Measurements from ENCODE around the gene CNBP.
A peak's percentile ranks its signal among the peaks of the same experiment; 100 is the strongest.
"Not testable (repeated sequence)": the region's sequence is repeated elsewhere in the genome, so short reads cannot be mapped to it uniquely, and the experiment has no call there.

The CNBP gene

DNA sequence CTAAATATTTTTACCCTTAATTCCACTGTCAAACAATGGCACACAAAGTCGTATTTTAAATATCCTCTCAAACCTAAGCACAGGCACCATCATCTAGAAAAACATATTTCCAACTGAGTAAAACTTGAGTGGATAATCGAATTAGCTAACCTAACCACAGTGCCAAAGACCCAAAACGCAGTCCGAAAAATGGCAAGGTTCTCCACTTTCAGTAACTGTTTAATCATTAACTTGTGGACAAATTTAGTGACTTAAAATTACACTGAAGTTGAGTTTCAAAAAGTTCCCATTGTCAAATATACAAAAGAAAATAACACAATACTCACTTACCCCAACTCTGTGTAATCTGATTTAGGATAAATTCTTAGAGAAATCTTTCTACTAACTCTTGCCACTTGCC lies 10.0 kb downstream of the CNBP start:
- H3K4me1 Mint-ChIP-seq (ENCODE audit: low read depth): peaks cover 47% of the 10 kb centered on the region
- H3K9me3 Mint-ChIP-seq: no peaks in the 10 kb centered on the region
- intact Hi-C loops (cut with micrococcal nuclease): no loop called here
- no peaks in the 10 kb centered on the region for H3K27me3 Mint-ChIP-seq
- peaks cover 96% of the 10 kb centered on the region for H3K36me3 Mint-ChIP-seq (ENCODE audit: low read depth)
- H3K27ac Mint-ChIP-seq: no peak overlapping the region
- no peak overlapping the region for H3K4me3 Mint-ChIP-seq

DNA sequence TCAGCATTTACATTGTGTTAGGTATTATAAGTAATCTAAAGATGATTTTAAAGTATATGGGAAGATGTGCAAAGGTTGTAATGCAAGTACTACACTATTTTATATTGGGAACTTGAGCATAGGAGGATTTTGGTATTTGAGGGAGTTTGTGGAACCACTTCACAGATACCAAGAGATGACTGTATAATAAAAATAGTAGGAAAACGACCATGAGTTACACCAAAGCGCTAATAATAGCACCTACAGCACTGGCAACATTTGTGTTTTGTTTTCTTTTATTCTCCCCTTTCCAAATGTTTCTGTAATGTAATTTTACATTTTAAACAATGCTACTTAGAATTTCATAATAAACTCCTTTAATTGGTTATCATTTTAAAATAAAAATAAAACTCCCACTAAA lies 10.5 kb downstream of the CNBP start:
- peaks cover 96% of the 10 kb centered on the region for H3K36me3 Mint-ChIP-seq (ENCODE audit: low read depth)
- no peak overlapping the region for H3K27ac Mint-ChIP-seq
- H3K4me3 Mint-ChIP-seq: no peak overlapping the region
- no peaks in the 10 kb centered on the region for H3K27me3 Mint-ChIP-seq
- H3K9me3 Mint-ChIP-seq: no peaks in the 10 kb centered on the region
- peaks cover 47% of the 10 kb centered on the region for H3K4me1 Mint-ChIP-seq (ENCODE audit: low read depth)
- intact Hi-C loops (cut with micrococcal nuclease): no loop called here

DNA sequence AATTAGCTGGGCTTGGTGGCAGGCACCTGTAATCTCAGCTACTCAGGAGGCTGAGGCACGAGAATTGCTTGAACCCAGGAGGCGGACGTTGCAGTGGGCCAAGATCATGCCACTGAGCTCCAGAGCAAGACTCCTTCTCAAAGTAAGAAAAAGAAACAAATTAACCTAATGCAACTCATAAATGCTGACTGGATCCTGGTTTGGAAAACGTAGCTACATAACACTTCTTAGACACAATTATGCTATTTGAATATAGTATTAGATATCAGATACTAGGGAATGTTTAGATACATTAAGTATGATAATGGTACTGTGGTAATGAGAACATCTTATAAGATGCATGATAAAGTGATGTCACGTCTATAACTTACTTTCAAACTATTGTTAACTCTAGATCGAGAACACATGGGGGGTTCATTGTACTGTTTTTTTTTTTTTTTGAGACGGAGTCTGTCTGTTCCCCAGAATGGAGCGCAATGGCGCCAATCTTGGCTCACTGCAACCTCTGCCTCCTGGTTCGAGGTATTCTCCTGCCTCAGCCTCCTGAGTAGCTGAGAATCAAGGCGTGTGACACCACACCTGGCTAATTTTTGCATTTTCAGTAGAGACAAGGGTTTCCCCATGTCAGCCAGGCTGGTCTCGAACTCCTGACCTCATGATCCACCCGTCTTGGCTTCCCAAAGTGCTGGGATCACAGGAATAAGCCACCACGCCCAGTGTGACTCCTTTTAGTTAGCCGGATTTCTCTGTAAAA lies 16.9 kb downstream of the CNBP start:
- peaks cover 45% of the 10 kb centered on the region for H3K4me1 Mint-ChIP-seq (ENCODE audit: low read depth)
- no peaks in the 10 kb centered on the region for H3K9me3 Mint-ChIP-seq
- no peak overlapping the region for H3K4me3 Mint-ChIP-seq
- peaks cover 88% of the 10 kb centered on the region for H3K36me3 Mint-ChIP-seq (ENCODE audit: low read depth)
- H3K27ac Mint-ChIP-seq: no peak overlapping the region
- intact Hi-C loops (cut with micrococcal nuclease): no loop called here
- H3K27me3 Mint-ChIP-seq: no peaks in the 10 kb centered on the region

DNA sequence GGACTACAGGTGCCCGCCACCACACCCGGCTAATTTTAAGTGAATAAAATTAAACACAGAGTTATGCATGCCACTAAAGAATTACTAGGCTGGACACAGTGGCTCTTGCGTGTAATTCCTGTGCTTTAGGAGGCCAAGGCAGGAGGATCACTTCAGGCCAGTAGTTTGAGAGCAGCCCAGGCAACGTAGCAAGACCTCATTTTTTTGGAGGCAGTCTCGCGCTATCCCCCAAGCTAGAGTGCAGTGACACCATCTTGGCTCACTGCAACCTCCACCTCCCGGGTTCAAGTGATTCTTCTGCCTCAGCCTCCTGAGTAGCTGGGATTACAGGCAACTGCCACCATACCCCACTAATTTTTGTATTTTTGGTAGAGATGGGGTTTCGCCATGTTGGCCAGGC lies 18.1 kb downstream of the CNBP start:
- H3K4me1 Mint-ChIP-seq (ENCODE audit: low read depth): peaks cover 38% of the 10 kb centered on the region
- H3K9me3 Mint-ChIP-seq; H3K4me3 Mint-ChIP-seq; H3K27me3 Mint-ChIP-seq; intact Hi-C loops (cut with micrococcal nuclease); H3K27ac Mint-ChIP-seq: not testable (repeated sequence)
- peaks cover 87% of the 10 kb centered on the region for H3K36me3 Mint-ChIP-seq (ENCODE audit: low read depth)

DNA sequence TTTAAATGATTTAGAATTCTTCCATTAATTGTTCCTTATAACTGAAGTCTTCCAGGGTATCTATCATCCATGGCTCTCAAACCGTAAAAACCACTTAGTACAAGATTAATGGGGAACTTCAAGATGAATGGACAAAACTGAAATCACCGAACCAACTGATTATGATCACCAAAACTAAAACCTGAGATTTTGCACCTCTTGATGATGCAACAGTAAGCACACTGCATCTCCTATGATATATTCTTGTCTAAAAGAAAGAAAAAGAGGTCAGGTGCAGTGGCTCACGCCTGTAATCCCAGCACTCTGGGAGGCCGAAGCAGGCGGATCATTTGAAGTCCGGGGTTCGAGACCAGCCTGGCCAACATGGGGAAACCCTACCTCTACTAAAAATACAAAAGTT lies 19.2 kb downstream of the CNBP start:
- Mint-ChIP-seq H3K4me1 (ENCODE audit: low read depth) (peaks cover 44% of the 10 kb centered on the region), H3K36me3 (ENCODE audit: low read depth) (peaks cover 79% of the 10 kb centered on the region), H3K4me3 (no peak overlapping the region), H3K27ac (no peak overlapping the region), H3K27me3 (no peaks in the 10 kb centered on the region), H3K9me3 (no peaks in the 10 kb centered on the region)
- intact Hi-C loops (cut with micrococcal nuclease): no loop called here

DNA sequence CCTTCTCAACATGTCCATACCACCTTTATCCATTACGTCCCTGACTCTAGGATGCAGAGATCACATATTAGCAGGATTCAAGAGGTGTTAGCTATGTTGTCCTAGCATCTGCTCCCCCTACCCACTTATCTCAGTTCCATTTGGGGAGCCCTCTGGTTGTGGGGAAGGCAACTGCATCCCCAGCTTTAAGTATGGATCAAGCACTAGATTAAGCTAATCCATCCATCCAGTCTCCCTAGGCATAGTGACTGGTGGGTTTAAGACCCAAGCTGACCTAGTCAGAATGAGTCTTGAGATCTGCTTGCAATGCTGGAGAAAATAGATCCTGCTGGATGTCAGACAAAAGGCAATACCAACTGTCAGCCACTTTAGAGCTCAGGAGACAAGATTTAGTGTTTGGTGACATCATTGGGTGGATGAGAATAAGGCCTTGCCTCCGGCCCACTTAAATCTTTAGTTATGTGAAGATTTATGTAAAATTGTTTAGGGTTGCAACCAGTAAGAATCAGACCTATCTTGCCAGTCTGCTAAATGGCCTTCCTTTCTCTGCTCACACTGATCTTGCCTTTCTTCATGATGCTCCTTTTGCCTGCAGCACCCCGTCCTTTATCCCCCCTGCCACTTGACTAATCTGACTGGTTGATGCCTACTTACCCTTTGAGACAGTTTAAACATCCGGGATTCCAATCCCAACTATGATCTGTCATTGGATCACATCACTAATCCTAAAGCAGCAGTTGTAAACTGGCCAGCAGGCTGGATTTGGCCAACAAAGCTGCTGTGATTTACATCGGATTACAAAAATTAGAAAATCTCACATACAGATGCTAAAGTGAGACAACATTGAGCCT lies 20.7 kb downstream of the CNBP start:
- Mint-ChIP-seq H3K4me1 (ENCODE audit: low read depth) (peaks cover 50% of the 10 kb centered on the region), H3K4me3 (peak overlapping the region; percentile 97), H3K9me3 (no peaks in the 10 kb centered on the region), H3K36me3 (ENCODE audit: low read depth) (peaks cover 77% of the 10 kb centered on the region), H3K27ac (peak overlapping the region; percentile 100), H3K27me3 (no peaks in the 10 kb centered on the region)
- intact Hi-C loops (cut with micrococcal nuclease): no loop called here

DNA sequence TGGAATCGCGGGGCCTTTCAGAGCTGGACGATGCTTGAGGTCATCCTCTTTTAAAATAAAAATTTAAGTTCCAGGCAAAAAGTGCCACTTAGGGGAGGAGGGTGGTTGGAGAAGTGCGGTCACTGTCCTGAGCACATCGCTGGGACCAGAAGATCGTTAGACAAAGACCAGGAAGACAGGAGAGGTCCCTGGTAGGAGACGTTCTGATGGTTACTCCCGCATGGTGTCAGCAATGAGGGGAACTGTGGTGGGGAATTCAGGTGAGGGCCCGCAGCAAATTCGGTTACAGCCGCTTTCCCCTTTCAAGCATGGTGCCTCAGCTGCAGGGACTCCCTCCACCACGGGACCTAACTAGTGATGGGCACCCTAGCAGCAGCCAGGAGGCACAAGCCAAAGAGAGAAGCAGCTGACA lies 21.8 kb downstream of the CNBP start:
- Mint-ChIP-seq H3K4me3 (peak overlapping the region; percentile 97), H3K27ac (peak overlapping the region; percentile 100), H3K4me1 (ENCODE audit: low read depth) (peaks cover 49% of the 10 kb centered on the region), H3K9me3 (no peaks in the 10 kb centered on the region), H3K27me3 (no peaks in the 10 kb centered on the region), H3K36me3 (ENCODE audit: low read depth) (peaks cover 76% of the 10 kb centered on the region)
- intact Hi-C loops (cut with micrococcal nuclease): loop anchor here (1.0 kb wide), 1 partner anchor 87 kb away; the partner anchor contains the start of gene COPG1

DNA sequence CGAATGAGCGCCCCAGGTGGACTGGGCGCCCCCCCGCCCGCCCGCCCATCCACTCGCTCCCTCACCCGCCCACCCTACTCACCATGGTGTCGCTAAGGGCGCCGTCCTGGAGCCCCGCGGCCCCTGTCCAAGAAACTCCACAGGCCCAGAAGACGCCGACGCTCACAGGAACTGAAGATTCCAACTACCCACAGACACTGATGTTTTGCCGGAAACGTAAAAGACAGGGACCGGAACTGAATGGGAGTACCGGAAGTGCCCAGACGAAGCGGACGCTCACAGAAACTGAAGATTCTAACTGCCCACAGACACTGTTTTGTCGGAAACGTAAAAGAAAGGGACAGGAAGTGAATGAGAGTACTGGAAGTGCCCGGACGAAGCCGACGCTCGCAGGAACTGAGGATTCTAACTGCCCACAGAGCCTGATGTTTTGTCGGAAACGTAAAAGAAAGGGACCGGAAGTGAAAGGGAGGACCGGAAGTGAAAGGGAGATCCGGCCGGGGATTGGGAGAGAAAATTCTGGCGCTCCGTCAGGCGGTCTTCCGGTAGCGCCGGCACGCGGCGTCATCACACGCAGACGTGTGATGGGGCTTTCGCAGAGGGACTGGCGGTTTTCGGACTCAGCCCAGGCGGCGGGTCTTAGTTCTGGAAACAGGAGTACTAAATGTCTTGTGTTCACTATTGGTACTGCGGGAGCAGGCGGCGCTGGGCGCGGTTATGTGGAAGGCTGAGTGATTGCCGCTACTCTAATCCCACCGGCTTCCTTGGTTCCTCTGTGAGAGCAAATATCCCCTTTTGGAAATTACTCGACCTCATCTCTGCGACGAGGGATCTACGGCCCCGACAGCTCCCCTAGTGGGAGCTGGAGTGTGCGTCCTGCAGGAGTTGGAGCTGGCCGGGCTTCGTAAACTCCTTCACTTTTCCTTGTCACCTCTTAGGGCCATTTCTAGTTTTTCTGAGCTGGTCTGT lies 22.5 kb downstream of the CNBP start, which contains the start of gene ISY1:
Gene ISY1, minus strand, starts transcription at position 173 of the 969 bp plus-strand sequence. Its CDS starts 88 bp downstream, at position 85.
- Mint-ChIP-seq H3K36me3 (ENCODE audit: low read depth) (peaks cover 76% of the 10 kb centered on the region), H3K27me3 (no peaks in the 10 kb centered on the region), H3K4me3 (peak within 1 kb of the TSS; percentile 97), H3K4me1 (ENCODE audit: low read depth) (peaks cover 42% of the 10 kb centered on the region), H3K27ac (peak within 1 kb of the TSS; percentile 100), H3K9me3 (no peaks in the 10 kb centered on the region)
- intact Hi-C loops (cut with micrococcal nuclease): loop anchor here (1.0 kb wide), 1 partner anchor 88 kb away; the partner anchor contains the start of gene COPG1

DNA sequence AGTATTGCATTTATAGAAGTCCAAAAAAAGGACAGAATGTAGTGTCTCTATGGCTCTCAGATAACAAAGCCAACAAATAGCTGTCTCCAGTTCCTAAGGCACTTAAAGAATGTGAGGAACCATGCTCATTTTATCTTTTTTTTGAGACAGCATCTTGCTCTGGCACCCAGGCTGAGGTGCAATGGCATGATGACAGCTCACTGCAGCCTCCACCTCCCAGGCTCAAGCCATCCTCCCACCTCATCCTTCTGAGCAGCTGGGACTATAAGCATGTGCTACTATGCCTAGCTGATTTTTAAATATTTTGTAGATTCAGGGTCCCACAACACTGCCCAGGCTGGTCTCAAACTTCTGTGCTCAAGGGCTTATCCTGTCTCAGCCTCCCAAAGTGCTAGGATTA lies 38.9 kb downstream of the CNBP start:
- Mint-ChIP-seq H3K36me3 (ENCODE audit: low read depth) (peaks cover 86% of the 10 kb centered on the region), H3K27ac (no peak overlapping the region), H3K4me1 (ENCODE audit: low read depth) (no peaks in the 10 kb centered on the region), H3K9me3 (no peaks in the 10 kb centered on the region), H3K27me3 (no peaks in the 10 kb centered on the region), H3K4me3 (no peak overlapping the region)
- intact Hi-C loops (cut with micrococcal nuclease): no loop called here

DNA sequence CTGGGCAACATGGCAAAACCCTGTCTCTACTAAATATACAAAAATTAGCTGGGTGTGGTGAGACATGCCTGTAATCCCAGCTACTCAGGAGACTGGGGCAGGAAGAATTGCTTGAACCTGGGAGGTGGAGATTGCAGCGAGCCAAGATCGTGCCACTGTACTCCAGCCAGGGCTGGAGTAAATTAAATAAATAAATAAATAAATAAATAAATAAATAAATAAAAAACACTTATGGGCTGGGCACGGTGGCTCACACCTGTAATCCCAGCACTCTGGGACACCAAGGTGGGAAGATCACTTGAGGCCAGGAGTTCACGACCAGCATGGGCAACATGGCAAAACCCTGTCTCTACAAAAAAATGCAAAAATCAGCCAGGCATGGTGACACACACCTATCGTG lies 42.7 kb downstream of the CNBP start:
- intact Hi-C loops (cut with micrococcal nuclease); H3K27me3 Mint-ChIP-seq; H3K4me3 Mint-ChIP-seq; H3K27ac Mint-ChIP-seq; H3K9me3 Mint-ChIP-seq; H3K4me1 Mint-ChIP-seq (ENCODE audit: low read depth): not testable (repeated sequence)
- peaks cover 96% of the 10 kb centered on the region for H3K36me3 Mint-ChIP-seq (ENCODE audit: low read depth)

DNA sequence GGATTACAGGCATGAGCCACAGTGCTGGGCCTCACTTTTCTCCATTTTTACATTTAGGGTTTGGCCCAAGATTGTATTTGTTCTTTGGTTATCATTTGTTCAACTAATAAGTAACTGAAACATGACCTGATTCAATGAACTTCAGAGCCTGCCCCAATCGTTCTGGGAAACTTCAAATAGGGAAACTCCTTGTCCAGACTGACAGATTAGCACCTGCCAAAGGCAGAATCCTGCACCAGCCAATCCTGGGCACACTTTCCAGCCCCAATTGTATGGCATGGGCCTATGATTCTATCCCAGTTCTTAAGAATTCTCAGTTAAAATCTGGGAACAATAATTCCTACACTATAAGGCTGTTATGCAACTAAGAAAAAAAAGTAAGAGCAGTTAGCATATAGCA lies 43.8 kb downstream of the CNBP start:
- intact Hi-C loops (cut with micrococcal nuclease): no loop called here
- Mint-ChIP-seq H3K4me1 (ENCODE audit: low read depth) (no peaks in the 10 kb centered on the region), H3K27me3 (no peaks in the 10 kb centered on the region), H3K9me3 (no peaks in the 10 kb centered on the region), H3K36me3 (ENCODE audit: low read depth) (peaks cover 96% of the 10 kb centered on the region), H3K4me3 (no peak overlapping the region), H3K27ac (no peak overlapping the region)

DNA sequence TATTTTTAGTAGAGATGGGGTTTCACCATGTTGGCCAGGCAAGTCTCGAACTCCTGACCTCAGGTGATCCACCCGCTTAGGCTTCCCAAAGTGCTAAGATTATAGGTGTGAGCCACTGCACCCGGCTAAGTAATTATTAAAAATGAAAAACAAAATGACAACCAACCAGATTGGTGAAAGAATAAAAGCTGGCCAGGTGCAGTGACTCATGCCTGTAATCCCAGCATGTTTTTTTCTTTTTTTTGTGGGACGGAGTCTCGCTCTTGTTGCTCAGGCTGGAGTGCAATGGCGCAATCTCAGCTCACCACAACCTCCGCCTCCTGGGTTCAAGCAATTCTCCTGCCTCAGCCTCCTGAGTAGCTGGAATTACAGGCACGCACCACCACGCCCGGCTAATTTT lies 47.4 kb downstream of the CNBP start:
- H3K27ac Mint-ChIP-seq; intact Hi-C loops (cut with micrococcal nuclease); H3K9me3 Mint-ChIP-seq; H3K27me3 Mint-ChIP-seq; H3K4me1 Mint-ChIP-seq (ENCODE audit: low read depth); H3K4me3 Mint-ChIP-seq: not testable (repeated sequence)
- H3K36me3 Mint-ChIP-seq (ENCODE audit: low read depth): peaks cover 96% of the 10 kb centered on the region

DNA sequence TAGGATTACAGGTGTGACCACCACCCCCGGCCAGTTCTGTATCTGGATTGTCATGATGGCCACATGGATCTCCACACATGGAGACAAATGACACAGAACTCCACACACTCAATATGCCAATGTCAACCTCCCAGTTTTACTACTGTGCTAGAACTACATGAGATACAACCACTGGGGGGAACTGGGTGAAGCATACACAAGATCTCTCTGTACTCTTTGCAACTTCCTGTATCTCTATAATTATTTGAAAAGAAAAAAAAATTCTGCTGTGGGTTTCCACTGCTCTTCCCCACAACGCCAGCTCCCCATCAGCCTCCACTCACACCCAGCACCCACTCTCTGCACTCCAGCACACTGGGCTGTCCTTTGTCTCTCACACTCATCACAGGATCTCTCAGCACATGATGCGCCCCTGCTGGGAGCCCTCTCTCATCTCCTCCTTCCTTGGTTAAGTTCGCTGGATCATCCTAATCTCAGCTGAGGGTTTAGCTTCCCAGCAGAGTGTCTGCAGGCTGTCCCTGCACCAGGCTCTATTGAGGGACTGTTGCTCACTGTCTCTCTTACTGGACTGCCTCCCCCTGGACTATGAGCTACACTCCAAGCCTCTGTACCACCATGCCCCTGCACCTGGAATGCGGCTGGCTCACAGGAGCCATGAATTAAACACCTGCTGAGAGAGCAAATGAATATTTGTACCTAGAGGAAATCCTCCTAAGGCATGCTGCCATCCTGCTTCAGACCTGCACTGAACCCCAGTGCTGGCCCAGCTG lies 51.4 kb downstream of the CNBP start:
- intact Hi-C loops (cut with micrococcal nuclease): no loop called here
- H3K4me1 Mint-ChIP-seq (ENCODE audit: low read depth): peaks cover 7% of the 10 kb centered on the region
- H3K36me3 Mint-ChIP-seq (ENCODE audit: low read depth): peaks cover 100% of the 10 kb centered on the region
- H3K9me3 Mint-ChIP-seq: no peaks in the 10 kb centered on the region
- no peak overlapping the region for H3K4me3 Mint-ChIP-seq
- no peak overlapping the region for H3K27ac Mint-ChIP-seq
- no peaks in the 10 kb centered on the region for H3K27me3 Mint-ChIP-seq

Measured in dendritic cell treated with granulocyte-macrophage colony-stimulating factor and Interleukin-4, amounts not matched to agents 40 ng/mL and 50 ng/mL, for 4 days (primary cell).